Lower leg skin (tissue), 3 donors: ENCODE measurements around the gene PGK1.

ENCODE experiments used
- CTCF ChIP-seq, 3 donors: fragments of 450-650 bp; IDR thresholded peaks; one replicate each; pipeline ENCODE4 v1.5.1; 2016; ENCODE audit warnings: antibody characterized with exemption in 3 of 3, mild to moderate bottlenecking in 3 of 3, moderate library complexity in 2 of 3
- POLR2A ChIP-seq, 2 donors: fragments of 450-650 bp; IDR thresholded peaks; one replicate each; pipeline ENCODE4 v1.6.1; 2016 to 2017; ENCODE audit warnings: antibody characterized with exemption in 2 of 2, mild to moderate bottlenecking in 1 of 2, moderate library complexity in 1 of 2

- TF ChIP-seq CTCF (IDR thresholded peaks at IDR 0.05), result no peak
- TF ChIP-seq POLR2A (IDR thresholded peaks at IDR 0.05), result no peak
Measured at GRCh38 chrX:78129714-78130113, 25.7 kb downstream of the PGK1 start.
